H9 (cell line): ENCODE results near the gene ZNF236. TPM values are rescaled to one million over a fixed set of nuclear protein-coding genes. Genes with fewer than 3 reads are reported as not detected.

Experiments
- DNase-seq: peaks from one replicate; pipeline ENCODE4 v3.0.0-alpha.2; 2017
- H2AFZ ChIP-seq: one replicate; pipeline ENCODE4 v1.6.1; 2013; ENCODE audit warnings: mild to moderate bottlenecking, low read length, control low read depth, moderate library complexity
- H2AK5ac ChIP-seq: 2 replicates; pipeline ENCODE4 v1.6.1; 2013; ENCODE audit warnings: low read length, control low read depth, mixed read lengths; ENCODE audit not compliant: insufficient read length
- H2BK120ac ChIP-seq: one replicate; pipeline ENCODE4 v1.6.1; 2013; ENCODE audit warnings: low read depth, mild to moderate bottlenecking, low read length, control low read depth, inconsistent platforms; ENCODE audit not compliant: poor library complexity, severe bottlenecking
- H2BK12ac ChIP-seq: 2 replicates; pipeline ENCODE4 v1.6.1; 2013; ENCODE audit warnings: low read length, control low read depth, mixed read lengths, low read depth; ENCODE audit not compliant: insufficient read length
- H2BK15ac ChIP-seq: 2 replicates; pipeline ENCODE4 v1.6.1; 2013; ENCODE audit warnings: low read depth, low read length, control low read depth
- H2BK20ac ChIP-seq: one replicate; pipeline ENCODE4 v1.6.1; 2013; ENCODE audit warnings: low read depth, mild to moderate bottlenecking, low read length, control low read depth, inconsistent platforms; ENCODE audit not compliant: poor library complexity, severe bottlenecking
- H2BK5ac ChIP-seq: 2 replicates; pipeline ENCODE4 v1.6.1; 2013; ENCODE audit warnings: low read length, control low read depth, mixed read lengths; ENCODE audit not compliant: insufficient read length
- H3K14ac ChIP-seq: 2 replicates; pipeline ENCODE4 v1.6.1; 2013; ENCODE audit warnings: low read length, control low read depth; ENCODE audit not compliant: insufficient read depth
- H3K18ac ChIP-seq: 2 replicates; pipeline ENCODE4 v1.6.1; 2013; ENCODE audit warnings: low read depth, mild to moderate bottlenecking, mixed read lengths, low read length, control low read depth; ENCODE audit not compliant: insufficient read length
- H3K23ac ChIP-seq: 2 replicates; pipeline ENCODE4 v1.6.1; 2013; ENCODE audit warnings: low read length, control low read depth, mixed read lengths, low read depth; ENCODE audit not compliant: insufficient read length
- H3K23me2 ChIP-seq: 2 replicates; pipeline ENCODE4 v1.6.1; 2013; ENCODE audit warnings: low read depth, mild to moderate bottlenecking, mixed read lengths, low read length, control low read depth; ENCODE audit not compliant: insufficient read length, poor library complexity, severe bottlenecking
- H3K27ac ChIP-seq: 2 replicates; pipeline ENCODE4 v1.5.1; 2013; ENCODE audit warnings: low read length, control low read depth, mixed read lengths, low read depth; ENCODE audit not compliant: insufficient read length
- H3K27me3 ChIP-seq: 2 replicates; pipeline ENCODE4 v1.6.1; 2013; ENCODE audit warnings: low read length, control low read depth, inconsistent platforms; ENCODE audit not compliant: insufficient read depth
- H3K4ac ChIP-seq: 2 replicates; pipeline ENCODE4 v1.6.1; 2013; ENCODE audit warnings: low read depth, mild to moderate bottlenecking, control low read depth, inconsistent platforms, low read length, moderate library complexity
- H3K4me1 ChIP-seq: 2 replicates; pipeline ENCODE4 v1.6.1; 2013; ENCODE audit warnings: low read length, control low read depth, inconsistent platforms; ENCODE audit not compliant: insufficient read depth
- H3K4me2 ChIP-seq: 2 replicates; pipeline ENCODE4 v1.6.1; 2013; ENCODE audit warnings: low read length, control low read depth, mixed read lengths; ENCODE audit not compliant: insufficient read length, insufficient read depth
- H3K56ac ChIP-seq: 2 replicates; pipeline ENCODE4 v1.6.1; 2013; ENCODE audit warnings: low read depth, mild to moderate bottlenecking, mixed read lengths, low read length, control low read depth; ENCODE audit not compliant: insufficient read length
- H3K79me1 ChIP-seq: 2 replicates; pipeline ENCODE4 v1.6.1; 2013; ENCODE audit warnings: low read depth, mild to moderate bottlenecking, moderate library complexity, low read length, control low read depth, inconsistent platforms; ENCODE audit not compliant: insufficient read depth, poor library complexity, severe bottlenecking
- H3K79me2 ChIP-seq: 2 replicates; pipeline ENCODE4 v1.6.1; 2013; ENCODE audit warnings: low read length, control low read depth, inconsistent platforms; ENCODE audit not compliant: insufficient read depth
- H3K9ac ChIP-seq: 2 replicates; pipeline ENCODE4 v1.6.1; 2013; ENCODE audit warnings: low read length, control low read depth, mixed read lengths; ENCODE audit not compliant: insufficient read length; ENCODE audit errors: extremely low read depth
- H3K9me3 ChIP-seq: one replicate; pipeline ENCODE4 v1.6.1; 2013; ENCODE audit warnings: low read depth, low read length, inconsistent platforms; ENCODE audit not compliant: control insufficient read depth
- H3T11ph ChIP-seq: one replicate; pipeline ENCODE4 v1.6.1; 2013; ENCODE audit warnings: mild to moderate bottlenecking, low read length, control low read depth, inconsistent platforms
- H4K20me1 ChIP-seq: one replicate; pipeline ENCODE4 v1.6.1; 2013; ENCODE audit not compliant: control insufficient read depth, insufficient read length, insufficient read depth
- H4K5ac ChIP-seq: 2 replicates; pipeline ENCODE4 v1.6.1; 2013; ENCODE audit warnings: low read depth, mild to moderate bottlenecking, mixed read lengths, low read length, control low read depth; ENCODE audit not compliant: insufficient read length
- H4K8ac ChIP-seq: replicated peaks from 2 replicates; pipeline ENCODE4 v1.6.1; 2013; ENCODE audit warnings: low read length, control low read depth, mixed read lengths, low read depth; ENCODE audit not compliant: insufficient read length
- H4K91ac ChIP-seq: 2 replicates; pipeline ENCODE4 v1.6.1; 2013; ENCODE audit warnings: low read depth, mild to moderate bottlenecking, moderate library complexity, mixed read lengths, low read length, control low read depth; ENCODE audit not compliant: insufficient read length
- H3K27ac Mint-ChIP-seq, 3 experiments: 2 replicates in 2 of 3; 3 replicates in 1 of 3; pipeline ENCODE4 v1.8.0; 2020 to 2021; ENCODE audit warnings: mixed read lengths in 3 of 3, mild to moderate bottlenecking in 1 of 3, moderate library complexity in 1 of 3
- H3K27me3 Mint-ChIP-seq: 2 replicates; pipeline ENCODE4 v1.8.0; 2021; ENCODE audit warnings: low read depth, mild to moderate bottlenecking, moderate library complexity, mixed read lengths
- H3K36me3 Mint-ChIP-seq, 3 experiments: 2 replicates in 2 of 3; 3 replicates in 1 of 3; pipeline ENCODE4 v1.8.0; 2020 to 2021; ENCODE audit warnings: low read depth in 3 of 3, mixed read lengths in 3 of 3; ENCODE audit not compliant: insufficient read depth in 1 of 3
- H3K4me1 Mint-ChIP-seq, 2 experiments: 2 replicates each; pipeline ENCODE4 v1.8.0; 2020; ENCODE audit warnings: mixed read lengths in 2 of 2
- H3K4me3 Mint-ChIP-seq, 2 experiments: 2 replicates in 1 of 2; 3 replicates in 1 of 2; pipeline ENCODE4 v1.8.0; 2020 to 2021; ENCODE audit warnings: mild to moderate bottlenecking in 2 of 2, mixed read lengths in 2 of 2, moderate library complexity in 1 of 2
- H3K9me3 Mint-ChIP-seq, 2 experiments: 2 replicates in 1 of 2; 3 replicates in 1 of 2; pipeline ENCODE4 v1.8.0; 2020; ENCODE audit warnings: mild to moderate bottlenecking in 2 of 2, mixed read lengths in 2 of 2, moderate library complexity in 1 of 2
- CTCF ChIP-seq: fragments of 200-600 bp; sonication (generic); conservative IDR thresholded peaks from 3 replicates; pipeline ENCODE4 v1.8.0; 2021; ENCODE audit warnings: antibody characterized with exemption, mild to moderate bottlenecking
- WGBS: extraction: QIAGEN DNeasy Blood & Tissue Kit; methylation state at CpG from one replicate; pipeline ENCODE4 v1.1.7; 2013; ENCODE audit warnings: missing lambda C conversion rate, low lambda C conversion rate, mixed read lengths; ENCODE audit not compliant: insufficient read length; ENCODE audit errors: extremely low coverage; 5-methylcytosine and 5-hydroxymethylcytosine counted together
- total RNA-seq: library from RNA; stranded (reverse); gene quantifications from 2 replicates; pipeline ENCODE4 v1.2.1, GENCODE V29; 2021

The ZNF236 gene
- total RNA-seq, 1 experiment from 2014 or later, result 16.0 TPM

- no CpG with 5 or more reads among the region's 4 CpGs for WGBS
- H2BK20ac ChIP-seq, result no peak overlapping the region
- H2BK120ac ChIP-seq, result no peak overlapping the region
- H3K27ac Mint-ChIP-seq, result no peak overlapping the region
- H3K18ac ChIP-seq, result no peak overlapping the region
- DNase-seq, result no peak
- H3K79me1 ChIP-seq, result no peaks in the 10 kb centered on the region
- no peaks in the 10 kb centered on the region for H3K4me1 ChIP-seq
- H4K20me1 ChIP-seq, result no peaks in the 10 kb centered on the region
- H2BK12ac ChIP-seq, result no peak overlapping the region
- no peak overlapping the region for H3K23ac ChIP-seq
- H3K9ac ChIP-seq, result no peak overlapping the region
- H3K56ac ChIP-seq, result no peak overlapping the region
- H3K79me2 ChIP-seq, result no peaks in the 10 kb centered on the region
- no peaks in the 10 kb centered on the region for H3K9me3 ChIP-seq
- no peaks in the 10 kb centered on the region for H3K9me3 Mint-ChIP-seq
- H2AK5ac ChIP-seq, result no peak overlapping the region
- no peak overlapping the region for H3T11ph ChIP-seq
- H3K27me3 Mint-ChIP-seq, result no peaks in the 10 kb centered on the region
- H3K27me3 ChIP-seq, result no peaks in the 10 kb centered on the region
- no peak for TF ChIP-seq CTCF
- no peak overlapping the region for H3K4ac ChIP-seq
- H4K5ac ChIP-seq, result no peak overlapping the region
- no peak overlapping the region for H4K91ac ChIP-seq
- no peak overlapping the region for H4K8ac ChIP-seq
- H3K23me2 ChIP-seq, result no peaks in the 10 kb centered on the region
- no peak overlapping the region for H2BK15ac ChIP-seq
- H2AFZ ChIP-seq, result no peak overlapping the region
- no peak overlapping the region for H3K4me3 Mint-ChIP-seq
- no peaks in the 10 kb centered on the region for H3K4me1 Mint-ChIP-seq
- no peak overlapping the region for H2BK5ac ChIP-seq
- H3K36me3 Mint-ChIP-seq, result peaks cover 11 to 55% (median 29%) of the 10 kb centered on the region in 3 experiments; a peak in 6 of 7 replicates
- no peak overlapping the region for H3K27ac ChIP-seq
- H3K14ac ChIP-seq, result no peak overlapping the region
- no peak overlapping the region for H3K4me2 ChIP-seq
Measured at GRCh38 chr18:76909439-76909838, 87.1 kb downstream of the ZNF236 start.
